Measurements from ENCODE around the gene JUN. TPM values are rescaled to one million over a fixed set of nuclear protein-coding genes. Genes with fewer than 3 reads are reported as not detected.

JUN gene
- total and polyA plus RNA-seq, 2 of the 13 experiments (the other 11 are each of a cell fraction or from before 2014, with no cell fraction given): 18.2 to 22.3 TPM

DNA sequence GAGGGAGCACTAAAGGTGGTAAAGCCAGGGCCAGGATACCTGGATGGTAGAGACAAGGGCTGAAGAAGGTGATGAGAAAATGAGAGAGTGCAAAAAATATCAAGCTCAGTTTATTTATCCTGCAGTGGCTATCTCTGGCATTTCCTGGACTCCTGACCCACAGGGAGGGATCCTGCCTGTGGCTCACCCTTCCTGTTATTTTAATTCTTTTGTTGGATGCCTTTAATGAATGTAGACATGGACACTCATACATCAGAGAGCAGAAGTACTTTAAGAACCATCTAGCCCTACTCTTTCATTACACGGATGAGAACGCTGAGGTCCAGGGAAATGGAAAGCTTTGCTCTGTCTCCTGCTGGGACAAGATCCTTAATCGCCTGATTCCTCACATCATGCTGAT lies 20.6 kb downstream of the JUN start (continued):
- TF ChIP-seq, protein P1, sequence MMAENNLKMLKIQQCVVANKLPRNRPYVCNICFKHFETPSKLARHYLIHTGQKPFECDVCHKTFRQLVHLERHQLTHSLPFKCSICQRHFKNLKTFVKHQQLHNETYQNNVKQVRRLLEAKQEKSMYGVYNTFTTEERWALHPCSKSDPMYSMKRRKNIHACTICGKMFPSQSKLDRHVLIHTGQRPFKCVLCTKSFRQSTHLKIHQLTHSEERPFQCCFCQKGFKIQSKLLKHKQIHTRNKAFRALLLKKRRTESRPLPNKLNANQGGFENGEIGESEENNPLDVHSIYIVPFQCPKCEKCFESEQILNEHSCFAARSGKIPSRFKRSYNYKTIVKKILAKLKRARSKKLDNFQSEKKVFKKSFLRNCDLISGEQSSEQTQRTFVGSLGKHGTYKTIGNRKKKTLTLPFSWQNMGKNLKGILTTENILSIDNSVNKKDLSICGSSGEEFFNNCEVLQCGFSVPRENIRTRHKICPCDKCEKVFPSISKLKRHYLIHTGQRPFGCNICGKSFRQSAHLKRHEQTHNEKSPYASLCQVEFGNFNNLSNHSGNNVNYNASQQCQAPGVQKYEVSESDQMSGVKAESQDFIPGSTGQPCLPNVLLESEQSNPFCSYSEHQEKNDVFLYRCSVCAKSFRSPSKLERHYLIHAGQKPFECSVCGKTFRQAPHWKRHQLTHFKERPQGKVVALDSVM (CRISPR knock-in tag; IDR thresholded peaks at IDR 0.05): no peak
- TF ChIP-seq ZFP36 (IDR thresholded peaks at IDR 0.05; ENCODE audit: borderline replicate concordance, low read depth, low read length, partially characterized antibody) (no peak), PHF20 (CRISPR knock-in tag; IDR thresholded peaks at IDR 0.05) (no peak), SRSF4 (IDR thresholded peaks at IDR 0.05; ENCODE audit: low read depth, low read length, poor library complexity, severe bottlenecking) (no peak), ZNF343 (CRISPR knock-in tag; IDR thresholded peaks at IDR 0.05) (no peak), SIX1 (CRISPR knock-in tag; IDR thresholded peaks at IDR 0.05; ENCODE audit: borderline replicate concordance) (no peak), ZNF253 (CRISPR knock-in tag; IDR thresholded peaks at IDR 0.05; ENCODE audit: borderline replicate concordance) (no peak), HMG20B (CRISPR knock-in tag; conservative IDR thresholded peaks at IDR 0.05) (no peak), ELF4 (CRISPR knock-in tag; IDR thresholded peaks at IDR 0.05; ENCODE audit: borderline replicate concordance) (no peak), NCOA5 (CRISPR knock-in tag; IDR thresholded peaks at IDR 0.05) (no peak), ZNF143 (CRISPR knock-in tag; IDR thresholded peaks at IDR 0.05) (no peak), KDM5B (CRISPR knock-in tag; IDR thresholded peaks at IDR 0.05; ENCODE audit: borderline replicate concordance) (no peak), JARID2 (CRISPR knock-in tag; IDR thresholded peaks at IDR 0.05; ENCODE audit: insufficient replicate concordance) (no peak), MAF1 (CRISPR knock-in tag; IDR thresholded peaks at IDR 0.05; ENCODE audit: borderline replicate concordance) (no peak), FOXA1 (IDR thresholded peaks at IDR 0.05) (no peak), FOXA1 (CRISPR knock-in tag; IDR thresholded peaks at IDR 0.05) (no peak), MXD4 (CRISPR knock-in tag; IDR thresholded peaks at IDR 0.05) (0 out of 2 replicates have a peak, but pooled peaks have one; percentile 24), ZNF558 (CRISPR knock-in tag; IDR thresholded peaks at IDR 0.05; ENCODE audit: borderline replicate concordance) (no peak), HNRNPL (IDR thresholded peaks at IDR 0.05; ENCODE audit: low read depth, low read length) (no peak), SP2 (CRISPR knock-in tag; IDR thresholded peaks at IDR 0.05) (no peak), TGIF2 (CRISPR knock-in tag; IDR thresholded peaks at IDR 0.05) (no peak), EEA1 (CRISPR knock-in tag; IDR thresholded peaks at IDR 0.05; ENCODE audit: borderline replicate concordance) (no peak), GPN1 (CRISPR knock-in tag; IDR thresholded peaks at IDR 0.05; ENCODE audit: borderline replicate concordance) (no peak)
- TF ChIP-seq, protein P2, sequence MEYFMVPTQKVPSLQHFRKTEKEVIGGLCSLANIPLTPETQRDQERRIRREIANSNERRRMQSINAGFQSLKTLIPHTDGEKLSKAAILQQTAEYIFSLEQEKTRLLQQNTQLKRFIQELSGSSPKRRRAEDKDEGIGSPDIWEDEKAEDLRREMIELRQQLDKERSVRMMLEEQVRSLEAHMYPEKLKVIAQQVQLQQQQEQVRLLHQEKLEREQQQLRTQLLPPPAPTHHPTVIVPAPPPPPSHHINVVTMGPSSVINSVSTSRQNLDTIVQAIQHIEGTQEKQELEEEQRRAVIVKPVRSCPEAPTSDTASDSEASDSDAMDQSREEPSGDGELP (IDR thresholded peaks at IDR 0.05; ENCODE audit: borderline replicate concordance, low read depth): no peak
- TF ChIP-seq, protein P3, sequence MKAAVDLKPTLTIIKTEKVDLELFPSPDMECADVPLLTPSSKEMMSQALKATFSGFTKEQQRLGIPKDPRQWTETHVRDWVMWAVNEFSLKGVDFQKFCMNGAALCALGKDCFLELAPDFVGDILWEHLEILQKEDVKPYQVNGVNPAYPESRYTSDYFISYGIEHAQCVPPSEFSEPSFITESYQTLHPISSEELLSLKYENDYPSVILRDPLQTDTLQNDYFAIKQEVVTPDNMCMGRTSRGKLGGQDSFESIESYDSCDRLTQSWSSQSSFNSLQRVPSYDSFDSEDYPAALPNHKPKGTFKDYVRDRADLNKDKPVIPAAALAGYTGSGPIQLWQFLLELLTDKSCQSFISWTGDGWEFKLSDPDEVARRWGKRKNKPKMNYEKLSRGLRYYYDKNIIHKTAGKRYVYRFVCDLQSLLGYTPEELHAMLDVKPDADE (CRISPR knock-in tag; IDR thresholded peaks at IDR 0.05): no peak
- TF ChIP-seq, protein P4, sequence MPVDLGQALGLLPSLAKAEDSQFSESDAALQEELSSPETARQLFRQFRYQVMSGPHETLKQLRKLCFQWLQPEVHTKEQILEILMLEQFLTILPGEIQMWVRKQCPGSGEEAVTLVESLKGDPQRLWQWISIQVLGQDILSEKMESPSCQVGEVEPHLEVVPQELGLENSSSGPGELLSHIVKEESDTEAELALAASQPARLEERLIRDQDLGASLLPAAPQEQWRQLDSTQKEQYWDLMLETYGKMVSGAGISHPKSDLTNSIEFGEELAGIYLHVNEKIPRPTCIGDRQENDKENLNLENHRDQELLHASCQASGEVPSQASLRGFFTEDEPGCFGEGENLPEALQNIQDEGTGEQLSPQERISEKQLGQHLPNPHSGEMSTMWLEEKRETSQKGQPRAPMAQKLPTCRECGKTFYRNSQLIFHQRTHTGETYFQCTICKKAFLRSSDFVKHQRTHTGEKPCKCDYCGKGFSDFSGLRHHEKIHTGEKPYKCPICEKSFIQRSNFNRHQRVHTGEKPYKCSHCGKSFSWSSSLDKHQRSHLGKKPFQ (CRISPR knock-in tag; IDR thresholded peaks at IDR 0.05; ENCODE audit: insufficient replicate concordance): no peak
- TF ChIP-seq, protein P5, sequence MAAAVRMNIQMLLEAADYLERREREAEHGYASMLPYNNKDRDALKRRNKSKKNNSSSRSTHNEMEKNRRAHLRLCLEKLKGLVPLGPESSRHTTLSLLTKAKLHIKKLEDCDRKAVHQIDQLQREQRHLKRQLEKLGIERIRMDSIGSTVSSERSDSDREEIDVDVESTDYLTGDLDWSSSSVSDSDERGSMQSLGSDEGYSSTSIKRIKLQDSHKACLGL (CRISPR knock-in tag; IDR thresholded peaks at IDR 0.05): no peak

Data from HepG2 (cell line).